ENCODE data around the gene CLRN2. TPM values are rescaled to one million over a fixed set of nuclear protein-coding genes. Genes with fewer than 3 reads are reported as not detected.

Gene CLRN2
- not detected in 2 replicates for total RNA-seq (2012; rRNA removed)

GRCh38 chr4:17514865-17515264 is at the start of gene CLRN2:
Gene CLRN2, plus strand, starts transcription at chr4:17515165. Its CDS starts 102 bp downstream, at chr4:17515267.
- H3K4me1 ChIP-seq (ENCODE audit: control insufficient read depth, insufficient read depth, low read length), result peaks cover 3% of the 10 kb centered on the region
- no peaks in the 10 kb centered on the region for H3K36me3 ChIP-seq (ENCODE audit: insufficient read depth, low read length)
- no peak within 1 kb of the TSS for H3K4me3 ChIP-seq (ENCODE audit: low read length)
- H3K4me2 ChIP-seq (ENCODE audit: low read length), result no peak within 1 kb of the TSS
- no peaks in the 10 kb centered on the region for H3K9me3 ChIP-seq (replicated peaks; ENCODE audit: low read length)
- no peak within 1 kb of the TSS for H3K9ac ChIP-seq (ENCODE audit: low read depth, low read length)
- H3K27me3 ChIP-seq (ENCODE audit: control insufficient read depth, insufficient read depth, low read length), result peaks cover 43% of the 10 kb centered on the region

GRCh38 chr4:17468619-17469221 is 46.2 kb upstream of the CLRN2 start:
- no peak overlapping the region for H3K4me3 ChIP-seq (ENCODE audit: low read length)
- no peak overlapping the region for H3K4me2 ChIP-seq (ENCODE audit: low read length)
- H3K9ac ChIP-seq (ENCODE audit: low read depth, low read length), result no peak overlapping the region
- no peaks in the 10 kb centered on the region for H3K27me3 ChIP-seq (ENCODE audit: control insufficient read depth, insufficient read depth, low read length)
- H3K36me3 ChIP-seq (ENCODE audit: insufficient read depth, low read length), result no peaks in the 10 kb centered on the region
- H3K9me3 ChIP-seq (replicated peaks; ENCODE audit: low read length), result no peaks in the 10 kb centered on the region
- H3K4me1 ChIP-seq (ENCODE audit: control insufficient read depth, insufficient read depth, low read length), result no peaks in the 10 kb centered on the region

GRCh38 chr4:17469931-17470674 is 44.9 kb upstream of the CLRN2 start:
- Histone ChIP-seq H3K4me3 (ENCODE audit: low read length) (no peak overlapping the region), H3K4me2 (ENCODE audit: low read length) (no peak overlapping the region), H3K9me3 (replicated peaks; ENCODE audit: low read length) (no peaks in the 10 kb centered on the region), H3K27me3 (ENCODE audit: control insufficient read depth, insufficient read depth, low read length) (no peaks in the 10 kb centered on the region), H3K4me1 (ENCODE audit: control insufficient read depth, insufficient read depth, low read length) (peaks cover under 1% of the 10 kb centered on the region), H3K9ac (ENCODE audit: low read depth, low read length) (no peak overlapping the region), H3K36me3 (ENCODE audit: insufficient read depth, low read length) (no peaks in the 10 kb centered on the region)

GRCh38 chr4:17475481-17475880 is 39.5 kb upstream of the CLRN2 start:
- Histone ChIP-seq H3K4me2 (ENCODE audit: low read length) (no peak overlapping the region), H3K27me3 (ENCODE audit: control insufficient read depth, insufficient read depth, low read length) (no peaks in the 10 kb centered on the region), H3K9me3 (replicated peaks; ENCODE audit: low read length) (no peaks in the 10 kb centered on the region), H3K9ac (ENCODE audit: low read depth, low read length) (no peak overlapping the region), H3K4me1 (ENCODE audit: control insufficient read depth, insufficient read depth, low read length) (peaks cover 8% of the 10 kb centered on the region), H3K4me3 (ENCODE audit: low read length) (no peak overlapping the region), H3K36me3 (ENCODE audit: insufficient read depth, low read length) (no peaks in the 10 kb centered on the region)

- Histone ChIP-seq H3K9ac (ENCODE audit: low read depth, low read length) (no peak overlapping the region), H3K4me1 (ENCODE audit: control insufficient read depth, insufficient read depth, low read length) (peaks cover 8% of the 10 kb centered on the region), H3K27me3 (ENCODE audit: control insufficient read depth, insufficient read depth, low read length) (no peaks in the 10 kb centered on the region), H3K9me3 (replicated peaks; ENCODE audit: low read length) (no peaks in the 10 kb centered on the region), H3K4me3 (ENCODE audit: low read length) (no peak overlapping the region), H3K36me3 (ENCODE audit: insufficient read depth, low read length) (no peaks in the 10 kb centered on the region), H3K4me2 (ENCODE audit: low read length) (no peak overlapping the region)
Measured at GRCh38 chr4:17476853-17477252, 38.1 kb upstream of the CLRN2 start.

- no peak overlapping the region for H3K4me2 ChIP-seq (ENCODE audit: low read length)
- H3K9ac ChIP-seq (ENCODE audit: low read depth, low read length), result no peak overlapping the region
- H3K36me3 ChIP-seq (ENCODE audit: insufficient read depth, low read length), result no peaks in the 10 kb centered on the region
Measured at GRCh38 chr4:17477774-17478472, 37.0 kb upstream of the CLRN2 start.

GRCh38 chr4:17480210-17480927 is 34.6 kb upstream of the CLRN2 start:
- Histone ChIP-seq H3K4me3 (ENCODE audit: low read length) (no peak overlapping the region), H3K4me2 (ENCODE audit: low read length) (no peak overlapping the region), H3K9me3 (replicated peaks; ENCODE audit: low read length) (no peaks in the 10 kb centered on the region), H3K9ac (ENCODE audit: low read depth, low read length) (no peak overlapping the region), H3K27me3 (ENCODE audit: control insufficient read depth, insufficient read depth, low read length) (no peaks in the 10 kb centered on the region), H3K4me1 (ENCODE audit: control insufficient read depth, insufficient read depth, low read length) (peaks cover 5% of the 10 kb centered on the region), H3K36me3 (ENCODE audit: insufficient read depth, low read length) (peaks cover 4% of the 10 kb centered on the region)

More at GRCh38 chr4:17477774-17478472, 37.0 kb upstream of the CLRN2 start:
- peaks cover 8% of the 10 kb centered on the region for H3K4me1 ChIP-seq (ENCODE audit: control insufficient read depth, insufficient read depth, low read length)
- no peak overlapping the region for H3K4me3 ChIP-seq (ENCODE audit: low read length)
- H3K9me3 ChIP-seq (replicated peaks; ENCODE audit: low read length), result no peaks in the 10 kb centered on the region
- no peaks in the 10 kb centered on the region for H3K27me3 ChIP-seq (ENCODE audit: control insufficient read depth, insufficient read depth, low read length)

GRCh38 chr4:17480955-17481354 is 34.0 kb upstream of the CLRN2 start:
- Histone ChIP-seq H3K9ac (ENCODE audit: low read depth, low read length) (no peak overlapping the region), H3K4me2 (ENCODE audit: low read length) (no peak overlapping the region), H3K4me3 (ENCODE audit: low read length) (no peak overlapping the region), H3K4me1 (ENCODE audit: control insufficient read depth, insufficient read depth, low read length) (no peaks in the 10 kb centered on the region), H3K36me3 (ENCODE audit: insufficient read depth, low read length) (peaks cover 4% of the 10 kb centered on the region), H3K27me3 (ENCODE audit: control insufficient read depth, insufficient read depth, low read length) (no peaks in the 10 kb centered on the region), H3K9me3 (replicated peaks; ENCODE audit: low read length) (no peaks in the 10 kb centered on the region)

GRCh38 chr4:17482716-17483115 is 32.2 kb upstream of the CLRN2 start:
- Histone ChIP-seq H3K27me3 (ENCODE audit: control insufficient read depth, insufficient read depth, low read length) (no peaks in the 10 kb centered on the region), H3K4me2 (ENCODE audit: low read length) (no peak overlapping the region), H3K9ac (ENCODE audit: low read depth, low read length) (no peak overlapping the region), H3K36me3 (ENCODE audit: insufficient read depth, low read length) (peaks cover 15% of the 10 kb centered on the region), H3K4me1 (ENCODE audit: control insufficient read depth, insufficient read depth, low read length) (no peaks in the 10 kb centered on the region), H3K9me3 (replicated peaks; ENCODE audit: low read length) (no peaks in the 10 kb centered on the region), H3K4me3 (ENCODE audit: low read length) (no peak overlapping the region)

GRCh38 chr4:17489123-17489522 is 25.8 kb upstream of the CLRN2 start:
- no peak overlapping the region for H3K9ac ChIP-seq (ENCODE audit: low read depth, low read length)
- H3K4me1 ChIP-seq (ENCODE audit: control insufficient read depth, insufficient read depth, low read length), result peaks cover 11% of the 10 kb centered on the region
- peaks cover 41% of the 10 kb centered on the region for H3K36me3 ChIP-seq (ENCODE audit: insufficient read depth, low read length)
- H3K4me3 ChIP-seq (ENCODE audit: low read length), result no peak overlapping the region
- H3K9me3 ChIP-seq (replicated peaks; ENCODE audit: low read length), result no peaks in the 10 kb centered on the region
- no peak overlapping the region for H3K4me2 ChIP-seq (ENCODE audit: low read length)
- H3K27me3 ChIP-seq (ENCODE audit: control insufficient read depth, insufficient read depth, low read length), result no peaks in the 10 kb centered on the region

GRCh38 chr4:17489721-17490120 is 25.2 kb upstream of the CLRN2 start:
- peaks cover 17% of the 10 kb centered on the region for H3K4me1 ChIP-seq (ENCODE audit: control insufficient read depth, insufficient read depth, low read length)
- H3K4me2 ChIP-seq (ENCODE audit: low read length), result no peak overlapping the region
- no peak overlapping the region for H3K9ac ChIP-seq (ENCODE audit: low read depth, low read length)
- no peak overlapping the region for H3K4me3 ChIP-seq (ENCODE audit: low read length)
- H3K36me3 ChIP-seq (ENCODE audit: insufficient read depth, low read length), result peaks cover 39% of the 10 kb centered on the region
- no peaks in the 10 kb centered on the region for H3K9me3 ChIP-seq (replicated peaks; ENCODE audit: low read length)
- H3K27me3 ChIP-seq (ENCODE audit: control insufficient read depth, insufficient read depth, low read length), result no peaks in the 10 kb centered on the region

Data from skeletal muscle satellite cell (primary cell).